HEK293 (cell line): Measurements from ENCODE around the gene C6orf141.

Experiments
- CTCF ChIA-PET: fragments of 350-600 bp; formaldehyde crosslinking; extraction: SDS; loops from one replicate; lab custom pipeline; 2021; ENCODE audit warnings: antibody characterized with exemption; lab: Yijun Ruan, JAX
- POLR2A ChIA-PET: fragments of 300-600 bp; formaldehyde crosslinking; extraction: SDS; loops from one replicate; lab custom pipeline; 2020; ENCODE audit warnings: antibody characterized with exemption, inconsistent platforms; lab: Yijun Ruan, JAX
- H3K27ac ChIP-seq: fragments of 200-500 bp; sonication (Bioruptor generic); 2 replicates; pipeline ENCODE4 v1.5.1; 2014; ENCODE audit warnings: low read depth, low read length, control low read depth, inconsistent platforms; ENCODE audit errors: extremely low read depth
- H3K36me3 ChIP-seq, 2 experiments: fragments of 200-500 bp in 1 of 2; sonication (Bioruptor generic) in 1 of 2; 1 replicate in 1 of 2; 2 replicates in 1 of 2; pipeline ENCODE4 v1.5.1; 2014 to 2017; ENCODE audit warnings: inconsistent platforms in 2 of 2, low read length in 2 of 2; ENCODE audit not compliant: control insufficient read depth in 2 of 2, insufficient read depth in 1 of 2
- H3K4me1 ChIP-seq: fragments of 200-500 bp; sonication (Bioruptor generic); 2 replicates; pipeline ENCODE4 v1.5.1; 2014; ENCODE audit warnings: mild to moderate bottlenecking, low read length, inconsistent platforms; ENCODE audit not compliant: control insufficient read depth, insufficient read depth
- H3K4me3 ChIP-seq: 2 replicates; pipeline ENCODE4 v1.5.1; 2011; ENCODE audit warnings: low read depth, mild to moderate bottlenecking, control low read depth, low read length, moderate library complexity
- H3K9me3 ChIP-seq: fragments of 200-500 bp; sonication (Bioruptor generic); 2 replicates; pipeline ENCODE4 v1.5.1; 2014; ENCODE audit warnings: low read depth, low read length, inconsistent platforms; ENCODE audit not compliant: control insufficient read depth, insufficient read depth
- BCL11B ChIP-seq: fragments of 450-650 bp; formaldehyde crosslinking; IDR thresholded peaks from 2 replicates; pipeline ENCODE4 v1.5.1; 2016; ENCODE audit warnings: low read depth, missing biosample characterization, missing genetic modification characterization
- GLI2 ChIP-seq: fragments of 450-650 bp; formaldehyde crosslinking; IDR thresholded peaks from 2 replicates; pipeline ENCODE4; 2017; ENCODE audit warnings: missing biosample characterization, missing genetic modification characterization, low read depth, borderline replicate concordance
- PBX3 ChIP-seq: sonication (generic); formaldehyde crosslinking; IDR thresholded peaks from 2 replicates; pipeline ENCODE4 v1.8.1; 2022; ENCODE audit warnings: mild to moderate bottlenecking, moderate library complexity, missing genetic modification reagents
- PRDM2 ChIP-seq: fragments of 450-650 bp; formaldehyde crosslinking; IDR thresholded peaks from 2 replicates; pipeline ENCODE4 v1.5.1; 2016; ENCODE audit warnings: missing biosample characterization, missing genetic modification characterization, borderline replicate concordance
- SCRT1 ChIP-seq: fragments of 450-650 bp; formaldehyde crosslinking; IDR thresholded peaks from 2 replicates; pipeline ENCODE4 v1.5.1; 2016; ENCODE audit warnings: missing biosample characterization, missing genetic modification characterization, borderline replicate concordance
- TRIM28 ChIP-seq: IDR thresholded peaks from 2 replicates; pipeline ENCODE4 v1.6.1; 2011; ENCODE audit warnings: low read length, control low read depth, borderline replicate concordance
- ZBTB44 ChIP-seq: fragments of 450-650 bp; IDR thresholded peaks from 2 replicates; pipeline ENCODE4 v1.5.1; 2018; ENCODE audit warnings: missing biosample characterization, mild to moderate bottlenecking, missing genetic modification characterization
- ZBTB48 ChIP-seq: fragments of 450-650 bp; formaldehyde crosslinking; IDR thresholded peaks from 2 replicates; pipeline ENCODE4 v1.5.1; 2016; ENCODE audit warnings: missing biosample characterization, missing genetic modification characterization
- ZNF155 ChIP-seq: fragments of 450-650 bp; formaldehyde crosslinking; IDR thresholded peaks from 2 replicates; pipeline ENCODE4 v1.5.1; 2016; ENCODE audit warnings: missing biosample characterization, missing genetic modification characterization
- ZNF174 ChIP-seq: fragments of 450-650 bp; formaldehyde crosslinking; IDR thresholded peaks from 2 replicates; pipeline ENCODE4 v1.5.0; 2017; ENCODE audit warnings: missing biosample characterization, mild to moderate bottlenecking, missing genetic modification characterization
- ZNF23 ChIP-seq: fragments of 450-650 bp; formaldehyde crosslinking; IDR thresholded peaks from 2 replicates; pipeline ENCODE4 v1.5.1; 2016; ENCODE audit warnings: missing biosample characterization, missing genetic modification characterization, borderline replicate concordance
- ZNF26 ChIP-seq: fragments of 450-650 bp; formaldehyde crosslinking; IDR thresholded peaks from 2 replicates; pipeline ENCODE4 v1.5.1; 2016; ENCODE audit warnings: missing biosample characterization, missing genetic modification characterization
- ZNF292 ChIP-seq: fragments of 450-650 bp; formaldehyde crosslinking; IDR thresholded peaks from 2 replicates; pipeline ENCODE4 v1.5.1; 2016; ENCODE audit warnings: low read depth, missing biosample characterization, missing genetic modification characterization, borderline replicate concordance
- ZNF354C ChIP-seq: fragments of 450-650 bp; formaldehyde crosslinking; IDR thresholded peaks from 2 replicates; pipeline ENCODE4 v1.5.1; 2016; ENCODE audit warnings: missing biosample characterization, missing genetic modification characterization, low read depth, borderline replicate concordance
- ZNF510 ChIP-seq: fragments of 450-650 bp; formaldehyde crosslinking; IDR thresholded peaks from 2 replicates; pipeline ENCODE4 v1.5.1; 2018; ENCODE audit warnings: mild to moderate bottlenecking, missing genetic modification characterization, missing biosample characterization; ENCODE audit not compliant: insufficient replicate concordance
- ZNF514 ChIP-seq: fragments of 450-650 bp; formaldehyde crosslinking; IDR thresholded peaks from 2 replicates; pipeline ENCODE4 v1.5.1; 2016; ENCODE audit warnings: missing biosample characterization, missing genetic modification characterization
- ZNF621 ChIP-seq: fragments of 450-650 bp; formaldehyde crosslinking; IDR thresholded peaks from 2 replicates; pipeline ENCODE4 v1.5.1; 2017; ENCODE audit warnings: missing biosample characterization, missing genetic modification characterization
- ZNF624 ChIP-seq: fragments of 450-650 bp; formaldehyde crosslinking; IDR thresholded peaks from 2 replicates; pipeline ENCODE4 v1.5.1; 2017; ENCODE audit warnings: missing biosample characterization, missing genetic modification characterization
- ZNF629 ChIP-seq: fragments of 450-650 bp; formaldehyde crosslinking; IDR thresholded peaks from 2 replicates; pipeline ENCODE4 v1.5.1; 2017; ENCODE audit warnings: missing biosample characterization, missing genetic modification characterization
- ZNF654 ChIP-seq: fragments of 450-650 bp; formaldehyde crosslinking; IDR thresholded peaks from 2 replicates; pipeline ENCODE4 v1.5.1; 2016; ENCODE audit warnings: low read depth, missing biosample characterization, missing genetic modification characterization

The C6orf141 gene

GRCh38 chr6:49513153-49513989, 37.1 kb upstream of the C6orf141 start:
- Histone ChIP-seq H3K36me3 (no peaks in the 10 kb centered on the region), H3K9me3 (no peaks in the 10 kb centered on the region), H3K27ac (no peak overlapping the region), H3K4me1 (no peaks in the 10 kb centered on the region), H3K4me3 (no peak overlapping the region)
- TF ChIP-seq ZNF514 (no peak), ZBTB44 (no peak), SCRT1 (tag by site-specific recombination) (no peak), ZNF510 (no peak), ZNF654 (no peak), ZBTB48 (tag by site-specific recombination) (no peak), ZNF155 (tag by site-specific recombination) (no peak), ZNF621 (tag by site-specific recombination) (no peak)
- POLR2A ChIA-PET: no interaction called here
- CTCF ChIA-PET: interaction anchor here (0.6 to 0.9 kb wide), 3 partner anchors 15 to 32 kb away, joined by 3 to 4 read pairs (median 3); no protein-coding TSS in a partner anchor

GRCh38 chr6:49514571-49515484, 35.6 kb upstream of the C6orf141 start:
- Histone ChIP-seq H3K4me1 (no peaks in the 10 kb centered on the region), H3K9me3 (no peaks in the 10 kb centered on the region), H3K36me3 (no peaks in the 10 kb centered on the region), H3K27ac (no peak overlapping the region), H3K4me3 (no peak overlapping the region)
- ChIA-PET POLR2A (no interaction called here), CTCF (interaction anchor here (1.0 kb wide), 1 partner anchor 17 kb away, joined by 3 read pairs; no protein-coding TSS in a partner anchor)
- TF ChIP-seq PBX3 (CRISPR knock-in tag) (no peak), PRDM2 (no peak), ZNF624 (tag by site-specific recombination) (no peak), ZNF26 (tag by site-specific recombination) (no peak), GLI2 (tag by site-specific recombination) (no peak), ZNF629 (tag by site-specific recombination) (no peak), ZNF354C (no peak), BCL11B (tag by site-specific recombination) (no peak), ZNF174 (tag by site-specific recombination) (no peak), ZNF23 (tag by site-specific recombination) (no peak), TRIM28 (no peak), ZNF292 (tag by site-specific recombination) (no peak)
